Upper lobe of right lung (tissue), 1 donor: ENCODE data around the gene CD4. TPM values are rescaled to one million over a fixed set of nuclear protein-coding genes. Genes with fewer than 3 reads are reported as not detected.

ENCODE experiments used
- ATAC-seq: fragments of 200-7000 bp; cut with Tn5 transposase; one replicate; pipeline ENCODE4 v1.9.1; 2020; ENCODE audit warnings: mild to moderate bottlenecking, moderate library complexity
- DNase-seq: peaks from one replicate; pipeline ENCODE4 v3.0.0-alpha.2; 2020
- H3K27ac ChIP-seq: fragments of 200-600 bp; one replicate; pipeline ENCODE4 v1.8.0; 2022
- H3K27me3 ChIP-seq: fragments of 200-600 bp; one replicate; pipeline ENCODE4 v1.8.0; 2022; ENCODE audit warnings: mild to moderate bottlenecking
- H3K36me3 ChIP-seq: fragments of 200-600 bp; one replicate; pipeline ENCODE4 v1.8.0; 2022
- H3K4me1 ChIP-seq: fragments of 200-600 bp; one replicate; pipeline ENCODE4 v1.8.0; 2022
- H3K4me3 ChIP-seq: fragments of 200-600 bp; one replicate; pipeline ENCODE4 v1.8.0; 2022; ENCODE audit warnings: mild to moderate bottlenecking
- H3K9me3 ChIP-seq: fragments of 200-600 bp; one replicate; pipeline ENCODE4 v1.8.0; 2022
- intact Hi-C: fragments of 100-400 bp; cut with DNase I; formaldehyde crosslinking; loops from one replicate; pipeline ENCODE4 v1.11.0; 2022
- total RNA-seq: library from RNA; stranded (reverse); fragmentation: NEBNext Ultra II Directional; extraction: Animal tissue kit (Norgen Biotek cat#: 25700); gene quantifications from one replicate; pipeline ENCODE4 v1.2.1, GENCODE V29; 2021
- TF ChIP-seq, protein P1 (sequence below): fragments of 200-600 bp; IDR thresholded peaks from one replicate; pipeline ENCODE4 v1.8.0; 2022; ENCODE audit warnings: antibody characterized with exemption
- donor health status: DM: no; HTN: yes; CAD: no; lungs with severe emphysema.

Gene CD4
- total RNA-seq, 1 donor from 2014 or later, result 67.6 TPM

DNA sequence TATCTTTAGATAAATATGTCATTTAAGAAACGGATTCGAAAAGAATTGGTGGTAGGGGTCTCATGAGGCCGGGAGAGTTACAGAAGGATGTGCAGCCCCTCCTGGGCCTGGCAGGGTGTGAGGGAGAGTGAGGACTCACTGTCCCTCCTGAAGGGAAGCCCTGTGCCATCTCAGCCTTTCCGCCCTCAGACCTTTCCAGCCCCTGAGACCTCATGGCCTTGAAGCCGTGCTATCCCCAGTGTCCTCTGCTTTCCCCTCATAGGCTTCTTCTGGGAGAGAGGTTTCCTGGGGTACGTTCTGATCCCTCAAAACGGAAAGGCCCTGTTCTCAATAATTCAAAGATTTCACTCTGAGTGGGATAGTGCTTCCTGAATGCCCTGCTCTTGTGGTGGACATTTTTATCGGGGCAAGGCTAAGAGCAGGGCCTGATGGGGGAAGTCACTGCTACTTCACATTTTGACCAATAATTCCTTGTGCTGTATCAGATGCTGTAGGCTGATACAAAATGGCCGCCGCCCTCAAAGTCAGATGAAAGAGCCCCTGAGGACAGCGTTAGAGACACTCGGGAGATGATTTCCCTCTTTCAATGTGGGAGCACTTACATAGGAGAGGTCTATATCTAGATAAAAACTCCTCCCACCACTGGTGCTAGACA, 1.3 kb downstream of the CD4 start:
- intact Hi-C loops, result no loop called here
- peak; percentile 30 for ATAC-seq

DNA sequence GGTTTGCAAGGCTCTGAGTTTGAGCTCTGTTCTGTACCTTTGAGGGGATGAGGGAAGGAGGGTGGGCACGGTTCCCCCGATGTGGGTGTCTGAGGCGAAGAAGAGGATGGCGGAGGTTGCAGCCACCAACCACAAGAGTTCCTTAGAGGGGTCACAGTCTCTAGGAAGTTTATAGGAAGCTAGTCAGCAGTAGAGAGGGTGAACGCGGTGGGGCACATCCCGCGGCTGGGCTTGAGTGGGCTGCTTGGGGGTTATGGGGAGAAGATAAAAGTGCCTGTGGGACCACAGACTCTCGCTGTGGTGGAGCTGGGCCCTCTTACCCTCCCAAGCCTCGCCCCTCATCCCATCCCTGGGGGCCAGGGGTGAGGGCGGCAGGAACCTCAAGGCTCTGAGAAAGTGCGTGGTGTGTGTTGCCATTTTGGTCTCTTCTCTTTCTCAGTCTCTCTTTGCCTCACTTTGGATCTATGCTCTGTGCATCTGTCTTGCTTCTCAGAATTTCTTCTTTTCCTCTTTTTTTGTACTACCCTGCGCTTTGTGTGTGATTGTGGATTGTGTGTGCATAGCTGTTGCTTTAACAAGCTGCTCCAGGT, 2.7 kb downstream of the CD4 start:
- ATAC-seq, result peak; percentile 3
- Histone ChIP-seq H3K36me3 (peaks cover 8% of the 10 kb centered on the region), H3K4me1 (peaks cover 33% of the 10 kb centered on the region), H3K27me3 (no peaks in the 10 kb centered on the region), H3K9me3 (no peaks in the 10 kb centered on the region), H3K4me3 (peak overlapping the region; percentile 55), H3K27ac (peak overlapping the region; percentile 82)
- TF ChIP-seq, protein P1, sequence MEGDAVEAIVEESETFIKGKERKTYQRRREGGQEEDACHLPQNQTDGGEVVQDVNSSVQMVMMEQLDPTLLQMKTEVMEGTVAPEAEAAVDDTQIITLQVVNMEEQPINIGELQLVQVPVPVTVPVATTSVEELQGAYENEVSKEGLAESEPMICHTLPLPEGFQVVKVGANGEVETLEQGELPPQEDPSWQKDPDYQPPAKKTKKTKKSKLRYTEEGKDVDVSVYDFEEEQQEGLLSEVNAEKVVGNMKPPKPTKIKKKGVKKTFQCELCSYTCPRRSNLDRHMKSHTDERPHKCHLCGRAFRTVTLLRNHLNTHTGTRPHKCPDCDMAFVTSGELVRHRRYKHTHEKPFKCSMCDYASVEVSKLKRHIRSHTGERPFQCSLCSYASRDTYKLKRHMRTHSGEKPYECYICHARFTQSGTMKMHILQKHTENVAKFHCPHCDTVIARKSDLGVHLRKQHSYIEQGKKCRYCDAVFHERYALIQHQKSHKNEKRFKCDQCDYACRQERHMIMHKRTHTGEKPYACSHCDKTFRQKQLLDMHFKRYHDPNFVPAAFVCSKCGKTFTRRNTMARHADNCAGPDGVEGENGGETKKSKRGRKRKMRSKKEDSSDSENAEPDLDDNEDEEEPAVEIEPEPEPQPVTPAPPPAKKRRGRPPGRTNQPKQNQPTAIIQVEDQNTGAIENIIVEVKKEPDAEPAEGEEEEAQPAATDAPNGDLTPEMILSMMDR, result no peak
- no peak for DNase-seq
- intact Hi-C loops, result no loop called here

More for the DNA sequence above, 1.3 kb downstream of the CD4 start:
- TF ChIP-seq, protein P1, result no peak
- Histone ChIP-seq H3K9me3 (no peaks in the 10 kb centered on the region), H3K36me3 (peaks cover 7% of the 10 kb centered on the region), H3K4me1 (peaks cover 36% of the 10 kb centered on the region), H3K27ac (peak overlapping the region; percentile 85), H3K4me3 (peak overlapping the region; percentile 55), H3K27me3 (no peaks in the 10 kb centered on the region)
- no peak for DNase-seq

DNA sequence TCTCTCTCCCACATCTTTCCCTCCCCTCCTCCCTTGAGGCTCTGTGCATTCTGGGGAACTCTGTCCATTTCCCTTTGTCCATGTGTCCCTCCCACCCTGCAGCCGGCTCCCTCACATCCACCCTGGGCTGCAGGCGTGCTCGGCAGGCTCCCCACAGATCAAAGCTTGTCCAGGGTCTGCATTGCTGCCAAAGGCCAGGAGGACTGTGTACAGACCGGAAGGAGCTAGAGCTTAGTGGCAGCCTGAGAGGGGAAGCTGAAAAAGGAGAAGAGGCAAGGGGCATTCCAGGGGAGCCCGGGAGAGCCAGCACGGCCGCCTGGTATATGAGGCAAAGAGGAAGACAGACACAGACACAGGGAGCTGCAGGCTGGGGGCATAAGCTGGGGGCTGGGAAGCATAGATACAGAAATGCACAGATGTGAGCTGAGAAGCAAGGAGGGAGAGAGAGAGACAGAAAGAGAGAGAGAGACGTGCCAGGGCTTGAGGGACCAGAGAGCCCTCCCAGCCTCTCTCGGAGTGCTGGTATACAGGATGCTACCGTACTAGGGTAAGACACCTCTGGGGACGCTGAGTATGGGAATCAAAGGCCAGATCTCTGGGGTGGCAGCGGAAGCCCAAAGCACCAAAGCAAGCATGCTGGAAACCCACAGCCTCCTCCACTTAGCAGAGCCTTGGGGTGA, 3.3 kb downstream of the CD4 start:
- Histone ChIP-seq H3K36me3 (peaks cover 8% of the 10 kb centered on the region), H3K27me3 (no peaks in the 10 kb centered on the region), H3K9me3 (no peaks in the 10 kb centered on the region), H3K4me3 (peak overlapping the region; percentile 55), H3K4me1 (peaks cover 27% of the 10 kb centered on the region), H3K27ac (peak overlapping the region; percentile 82)
- TF ChIP-seq, protein P1, result no peak
- peak; percentile 85 for ATAC-seq
- intact Hi-C loops, result no loop called here
- DNase-seq, result no peak

DNA sequence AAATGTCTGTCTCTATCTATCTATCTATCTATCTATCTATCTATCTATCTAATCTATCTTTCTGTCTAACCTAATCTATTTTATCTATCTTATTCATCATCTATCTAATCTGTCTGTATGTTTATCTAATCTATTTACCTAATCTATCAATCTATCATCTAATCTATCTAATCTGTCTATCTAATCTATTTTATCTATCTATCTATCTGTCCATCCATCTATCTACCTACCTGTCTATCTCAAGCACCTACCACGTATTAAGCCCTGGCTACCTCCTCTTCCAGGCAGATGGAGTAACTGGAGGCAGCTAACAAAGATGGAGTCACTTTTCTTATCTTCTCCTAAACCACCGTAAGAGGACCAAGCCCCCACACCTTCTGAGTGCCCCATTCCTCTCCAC, 5.8 kb downstream of the CD4 start:
- TF ChIP-seq, protein P1, result no peak
- Histone ChIP-seq H3K4me1 (peaks cover 19% of the 10 kb centered on the region), H3K4me3 (no peak overlapping the region), H3K9me3 (no peaks in the 10 kb centered on the region), H3K36me3 (peaks cover 8% of the 10 kb centered on the region), H3K27me3 (no peaks in the 10 kb centered on the region), H3K27ac (no peak overlapping the region)
- no peak for ATAC-seq
- intact Hi-C loops, result no loop called here
- no peak for DNase-seq

DNA sequence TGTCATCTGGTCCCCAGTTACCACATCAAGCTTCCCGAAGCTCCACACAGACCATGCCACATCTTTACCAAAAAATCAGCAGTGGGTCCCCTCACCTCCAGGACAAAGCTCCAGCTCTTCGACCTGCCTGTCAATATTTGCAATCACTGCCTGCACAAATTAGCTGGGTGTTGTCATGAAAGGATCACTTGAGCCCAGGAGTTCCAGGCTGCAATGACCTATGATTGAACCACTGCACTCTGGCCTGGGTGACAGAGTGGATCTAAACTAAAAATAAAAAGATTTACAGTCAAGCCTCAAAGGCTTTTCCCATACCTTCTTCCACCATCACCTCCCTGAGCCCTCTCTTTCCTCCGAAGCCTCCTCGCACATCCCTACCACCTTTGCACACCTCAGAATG, 7.2 kb downstream of the CD4 start:
- Histone ChIP-seq H3K4me1 (peaks cover 14% of the 10 kb centered on the region), H3K27me3 (no peaks in the 10 kb centered on the region), H3K36me3 (peaks cover 8% of the 10 kb centered on the region), H3K9me3 (no peaks in the 10 kb centered on the region), H3K27ac (no peak overlapping the region), H3K4me3 (no peak overlapping the region)
- DNase-seq (no peak), ATAC-seq (no peak)
- TF ChIP-seq, protein P1, result no peak
- intact Hi-C loops, result no loop called here
